Heart left ventricle (tissue), 16 donors: Measurements from ENCODE around the gene GGT1. TPM values are rescaled to one million over a fixed set of nuclear protein-coding genes. Genes with fewer than 3 reads are reported as not detected.
"Not testable (repeated sequence)": the region's sequence is repeated elsewhere in the genome, so short reads cannot be mapped to it uniquely, and the experiment has no call there.

Experiments used
- ATAC-seq, 4 donors: fragments of 200-7000 bp; cut with Tn5 transposase; one replicate each; pipeline ENCODE4 v1.9.1; 2020 to 2022; ENCODE audit warnings: moderate library complexity in 4 of 4, mild to moderate bottlenecking in 3 of 4, moderate number of reproducible peaks in 1 of 4
- DNase-seq, 5 donors: peaks; one replicate each; pipeline ENCODE4 v3.0.0-alpha.2; 2020
- H3K27ac ChIP-seq, 12 donors: fragments of 200-600 bp; sonication (generic) in 4 of 12; one replicate each; pipeline versions ENCODE4 v1.5.0 to v1.8.0; 2016 to 2022; ENCODE audit warnings: mild to moderate bottlenecking in 2 of 12
- H3K27me3 ChIP-seq, 9 donors: fragments of 200-600 bp; sonication (generic) in 2 of 9; one replicate each; pipeline versions ENCODE4 v1.5.1 to v1.8.0; 2016 to 2022; ENCODE audit warnings: mild to moderate bottlenecking in 3 of 9
- H3K36me3 ChIP-seq, 9 donors: fragments of 200-600 bp; sonication (generic) in 2 of 9; one replicate each; pipeline versions ENCODE4 v1.5.0 to v1.8.0; 2018 to 2022; ENCODE audit warnings: mild to moderate bottlenecking in 2 of 9
- H3K4me1 ChIP-seq, 12 donors: fragments of 200-600 bp; sonication (generic) in 4 of 12; one replicate each; pipeline versions ENCODE4 v1.5.0 to v1.8.0; 2016 to 2022; ENCODE audit warnings: mild to moderate bottlenecking in 3 of 12
- H3K4me3 ChIP-seq, 12 donors: fragments of 200-600 bp; sonication (generic) in 4 of 12; one replicate each; pipeline versions ENCODE4 v1.5.0 to v1.8.0; 2017 to 2022; ENCODE audit warnings: mild to moderate bottlenecking in 9 of 12, moderate library complexity in 4 of 12
- H3K9me3 ChIP-seq, 12 donors: fragments of 200-600 bp; sonication (generic) in 4 of 12; one replicate each; pipeline versions ENCODE4 v1.5.0 to v1.8.0; 2016 to 2022; ENCODE audit warnings: mild to moderate bottlenecking in 1 of 12
- WGBS, 4 donors: extraction: QIAGEN DNeasy Blood & Tissue Kit in 2 of 4; methylation state at CpG; one replicate each; pipeline versions ENCODE4 v1.1.5 to v1.1.7; 2013 to 2018; 5-methylcytosine and 5-hydroxymethylcytosine counted together
- intact Hi-C, 10 donors: fragments of 100-400 bp; cut with DNase I; formaldehyde crosslinking; loops; one replicate each; pipeline versions ENCODE4 v1.11.1 to v1.14.2; 2022
- polyA plus RNA-seq, 2 donors: library from polyadenylated mRNA; stranded (reverse); fragments of 200-250 nt; gene quantifications; one replicate each; pipeline ENCODE4 v1.2.3, GENCODE V29; 2013
- total RNA-seq, 9 donors: library from RNA; depleted of rRNA in 2 of 9; stranded (reverse); fragments of >200 nt in 2 of 9; fragmentation: NEBNext Ultra II Directional in 3 of 9; extraction: Animal tissue kit (Norgen Biotek cat#: 25700) in 3 of 9; gene quantifications; one replicate each; pipeline versions ENCODE4 v1.1.0 to v1.2.4, GENCODE V29; 2016 to 2023
- donor health status: ischemic (EF 13 %, LVEDD 7.1; RV severe dilation, severe dysfunction).
- donor health status: healthy with polysubstance abuse.
- donor health status: DM: no; HTN: yes; CAD: no.
- donor health status: DM: no; HTN: no; CAD: no.
- donor health status: ischemic (EF 25% LVEDD 6.9; RV normal size, moderate dysfunction).
- donor health status: ischemic (EF 25% LVEDD 5.7; RV mildly dilated, moderate dysfunction).
- donor health status: healthy.
- donor health status: DM: yes; HTN: yes; CAD: no.
- donor health status: ischemic (EF 35%, LVEDD 5.7; RV mildly dilated, moderate dysfunction).
- donor health status: nonischemic (EF 11% LVEDD 7.7; RV severe dilation, severe dysfunction).
- donor health status: DM: yes; HTN: yes; CAD: no.
- donor health status: PGD.
- donor health status: ischemic (EF 29% LVEDD 5.4; RV normal size, mild dysfunction).
- donor health status: nonischemic (EF 23%, LVEDD 6.1; RV moderate dilation, normal function).

Gene GGT1
- total and polyA plus RNA-seq, 11 donors = 0.83 to 8.2 (median 1.5) TPM; not detected in 1

- H3K27ac ChIP-seq, H3K4me3 ChIP-seq, H3K27me3 ChIP-seq, H3K9me3 ChIP-seq, H3K36me3 ChIP-seq, ATAC-seq, DNase-seq, intact Hi-C loops: not testable (repeated sequence)
- WGBS, 4 donors = 43 to 47% (median 45%) methylated on average over 8 to 10 of the region's 10 CpGs
- H3K4me1 ChIP-seq = peaks cover 0 to 14% (median 0%) of the 10 kb centered on the region in 12 donors
Observed at GRCh38 chr22:24634776-24635389, 31.9 kb downstream of the GGT1 start.

GRCh38 chr22:24636513-24636912 lies 33.5 kb downstream of the GGT1 start:
- ATAC-seq, DNase-seq, H3K27ac ChIP-seq, H3K27me3 ChIP-seq, H3K4me3 ChIP-seq, intact Hi-C loops, H3K36me3 ChIP-seq: not testable (repeated sequence)
- 86 to 94% (median 92%) methylated on average over 3 of the region's 3 CpGs for WGBS, 4 donors
- Histone ChIP-seq H3K9me3 (peaks cover 0 to 12% (median 0%) of the 10 kb centered on the region in 12 donors), H3K4me1 (peaks cover 0 to 12% (median 0%) of the 10 kb centered on the region in 12 donors)

GRCh38 chr22:24642307-24642706 lies 39.3 kb downstream of the GGT1 start:
- intact Hi-C loops = loop anchor here in 2 of 10 donors (10.0 kb wide), 2 partner anchors 112 to 122 kb away; no protein-coding TSS in a partner anchor
- DNase-seq, H3K27me3 ChIP-seq, H3K4me3 ChIP-seq, H3K27ac ChIP-seq, H3K36me3 ChIP-seq, H3K4me1 ChIP-seq, ATAC-seq: not testable (repeated sequence)
- peaks cover 0 to 12% (median 0%) of the 10 kb centered on the region in 12 donors for H3K9me3 ChIP-seq
- 63 to 100% (median 83%) methylated on average over 1 of the region's 1 CpG for WGBS, 4 donors

DNA sequence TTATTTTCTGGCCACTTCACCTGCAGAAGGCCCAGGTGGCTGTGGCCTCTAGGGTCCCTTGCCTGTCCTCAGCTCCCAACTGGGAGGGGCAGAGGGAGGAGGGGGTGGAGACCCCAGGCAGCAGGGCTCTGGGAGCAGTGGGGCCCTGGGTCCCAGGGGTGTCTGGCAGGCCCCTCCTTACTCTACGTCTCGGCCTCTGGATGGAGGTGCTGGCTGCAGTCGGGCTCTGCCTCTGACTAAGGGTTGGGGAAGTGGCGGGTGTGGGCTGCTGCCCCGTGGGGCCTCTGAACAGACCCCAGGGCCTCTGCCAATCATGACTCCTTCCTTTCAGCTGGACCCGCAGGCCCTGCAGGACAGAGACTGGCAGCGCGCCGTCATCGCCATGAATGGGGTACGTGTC lies 41.4 kb downstream of the GGT1 start:
- not testable (repeated sequence) for H3K27me3 ChIP-seq, DNase-seq, H3K4me3 ChIP-seq, H3K36me3 ChIP-seq, ATAC-seq, H3K27ac ChIP-seq, H3K9me3 ChIP-seq, H3K4me1 ChIP-seq
- intact Hi-C loops = loop anchor here in 2 of 10 donors (10.0 kb wide), 2 partner anchors 110 to 120 kb away; no protein-coding TSS in a partner anchor
- WGBS, 4 donors = 62 to 89% (median 89%) methylated on average over 3 to 10 of the region's 11 CpGs; no CpG with 5 or more reads in 1 of the 4 donors

GRCh38 chr22:24645408-24646399 lies 42.7 kb downstream of the GGT1 start:
- not testable (repeated sequence) for ATAC-seq, DNase-seq, H3K9me3 ChIP-seq, H3K4me1 ChIP-seq, H3K27ac ChIP-seq, H3K36me3 ChIP-seq, H3K4me3 ChIP-seq, H3K27me3 ChIP-seq
- intact Hi-C loops = loop anchor here in 2 of 10 donors (10.0 kb wide), 2 partner anchors 109 to 119 kb away; no protein-coding TSS in a partner anchor
- WGBS, 4 donors = 67 to 90% (median 83%) methylated on average over 2 to 12 of the region's 21 CpGs

DNA sequence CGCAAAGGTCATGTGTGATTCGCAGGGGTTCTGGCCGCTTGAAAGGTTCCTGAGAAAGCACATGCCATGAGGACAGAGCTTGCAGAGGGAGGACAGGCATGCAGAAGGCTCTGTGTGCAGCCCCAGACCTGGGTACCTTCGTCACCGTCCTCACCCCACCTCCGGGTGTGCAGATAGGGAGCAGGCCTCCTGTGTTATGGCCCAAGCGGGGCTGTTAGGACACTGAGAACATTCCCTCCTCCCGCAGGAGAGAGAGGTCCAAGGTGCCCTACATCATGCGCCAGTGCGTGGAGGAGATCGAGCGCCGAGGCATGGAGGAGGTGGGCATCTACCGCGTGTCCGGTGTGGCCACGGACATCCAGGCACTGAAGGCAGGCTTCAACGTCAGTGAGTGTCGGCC lies 43.8 kb downstream of the GGT1 start:
- DNase-seq, H3K36me3 ChIP-seq, H3K27ac ChIP-seq, ATAC-seq, H3K9me3 ChIP-seq, H3K4me1 ChIP-seq, H3K4me3 ChIP-seq, H3K27me3 ChIP-seq: not testable (repeated sequence)
- WGBS, 4 donors = 80 to 100% (median 91%) methylated on average over 2 to 19 of the region's 19 CpGs
- intact Hi-C loops = loop anchor here in 2 of 10 donors (10.0 kb wide), 2 partner anchors 108 to 118 kb away; no protein-coding TSS in a partner anchor

DNA sequence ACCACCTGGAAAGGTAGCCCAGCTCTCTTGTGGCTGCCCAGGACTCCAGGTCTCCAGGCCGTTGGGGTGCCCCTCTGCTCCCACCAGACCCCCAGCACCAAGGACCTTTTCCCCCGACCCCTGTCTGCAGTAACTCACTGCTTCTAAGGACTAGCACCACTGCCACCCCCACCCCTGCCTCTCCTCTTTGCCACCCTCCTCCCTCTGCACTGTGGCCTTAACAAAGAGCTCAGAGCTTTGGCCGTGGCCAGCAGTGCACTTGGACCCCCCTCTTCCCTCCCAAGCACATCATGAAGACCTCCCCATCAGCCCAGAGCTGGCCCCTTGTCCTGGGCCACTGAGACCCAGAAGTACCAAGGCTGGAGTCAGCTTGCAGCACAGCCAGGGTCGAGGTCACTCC lies 46.4 kb downstream of the GGT1 start:
- intact Hi-C loops = loop anchor here in 2 of 10 donors (10.0 kb wide), 2 partner anchors 105 to 115 kb away; no protein-coding TSS in a partner anchor
- not testable (repeated sequence) for H3K4me3 ChIP-seq, H3K36me3 ChIP-seq, H3K4me1 ChIP-seq, DNase-seq, H3K9me3 ChIP-seq, H3K27ac ChIP-seq, H3K27me3 ChIP-seq, ATAC-seq
- WGBS, 4 donors = 61 to 100% (median 74%) methylated on average over 1 to 2 of the region's 4 CpGs
